Erythroblast (primary cell): ENCODE measurements around the gene TBXA2R.

Experiments used
- DNase-seq, 2 experiments: peaks; one replicate each; lab custom pipeline; 2025; lab: John Stamatoyannopoulos, UW
- GATA1 ChIP-seq: IDR thresholded peaks from 2 replicates; pipeline ENCODE4 v1.6.1; 2011; ENCODE audit warnings: low read depth, mild to moderate bottlenecking, control low read depth, low read length, moderate library complexity
- POLR2A ChIP-seq: IDR thresholded peaks from 2 replicates; pipeline ENCODE4 v1.6.1; 2011; ENCODE audit warnings: mild to moderate bottlenecking, low read length

Gene TBXA2R

GRCh38 chr19:3563709-3564524, 42.8 kb downstream of the TBXA2R start:
- TF ChIP-seq GATA1 (no peak), POLR2A (no peak)
- no peak for DNase-seq

DNA sequence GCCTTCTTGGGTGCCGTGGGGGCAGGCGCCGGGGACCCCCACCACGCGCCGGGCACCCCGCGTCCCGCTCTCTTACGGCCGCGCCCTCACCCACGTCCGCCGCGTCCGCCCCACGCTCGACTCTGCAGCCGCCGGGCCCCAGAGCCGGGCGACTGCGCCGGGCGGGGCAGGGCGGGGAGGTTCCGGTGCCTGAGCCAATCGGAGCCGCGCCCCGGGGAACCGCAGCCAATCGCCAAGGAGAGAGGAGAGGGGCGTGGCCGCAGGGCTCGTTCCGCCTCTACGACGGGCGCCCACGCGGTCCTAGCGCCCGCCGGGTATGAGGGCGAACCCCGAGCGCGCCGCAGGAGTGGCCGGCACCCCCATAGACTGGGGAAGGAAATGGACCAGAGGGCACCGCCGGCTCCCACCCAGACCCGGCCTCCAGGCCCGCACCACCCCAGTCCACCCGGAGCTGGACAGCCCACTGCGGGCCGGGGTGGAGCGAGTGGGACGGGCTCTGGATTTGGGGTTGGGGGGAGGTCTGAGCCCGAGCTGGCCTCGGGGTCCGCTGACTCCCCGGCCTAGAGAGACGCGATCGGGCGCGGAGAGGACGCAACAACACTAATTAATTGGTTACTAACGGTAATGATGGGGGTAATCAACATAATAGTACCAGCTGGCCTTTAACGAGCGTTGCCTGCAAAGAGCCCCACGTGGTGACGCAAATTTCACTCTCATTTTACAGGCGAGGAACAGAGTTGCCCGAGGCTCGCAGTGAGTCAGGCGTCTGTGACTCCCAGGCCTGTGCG, 49.0 kb downstream of the TBXA2R start, which contains the start of gene MFSD12:
Gene MFSD12, minus strand, starts transcription at position 126 of the 788 bp plus-strand sequence. CDS start 183 bp downstream, outside the sequence.
- TF ChIP-seq GATA1: no peak
- peak; percentile 43 for TF ChIP-seq POLR2A
- DNase-seq: peak; percentile 93 to 97

- TF ChIP-seq POLR2A: no peak
- TF ChIP-seq GATA1: no peak
- DNase-seq: peak in 1 of 2 experiments; percentile 64
Measured at GRCh38 chr19:3556978-3557460, 49.7 kb downstream of the TBXA2R start.

- no peak for DNase-seq
- TF ChIP-seq GATA1 (no peak), POLR2A (no peak)
Measured at GRCh38 chr19:3556423-3556977, 50.2 kb downstream of the TBXA2R start.

- DNase-seq: no peak
- TF ChIP-seq GATA1 (no peak), POLR2A (no peak)
Measured at GRCh38 chr19:3555653-3556422, 50.8 kb downstream of the TBXA2R start.

- TF ChIP-seq GATA1 (no peak), POLR2A (no peak)
- DNase-seq: no peak
Measured at GRCh38 chr19:3554254-3555083, 52.2 kb downstream of the TBXA2R start.

DNA sequence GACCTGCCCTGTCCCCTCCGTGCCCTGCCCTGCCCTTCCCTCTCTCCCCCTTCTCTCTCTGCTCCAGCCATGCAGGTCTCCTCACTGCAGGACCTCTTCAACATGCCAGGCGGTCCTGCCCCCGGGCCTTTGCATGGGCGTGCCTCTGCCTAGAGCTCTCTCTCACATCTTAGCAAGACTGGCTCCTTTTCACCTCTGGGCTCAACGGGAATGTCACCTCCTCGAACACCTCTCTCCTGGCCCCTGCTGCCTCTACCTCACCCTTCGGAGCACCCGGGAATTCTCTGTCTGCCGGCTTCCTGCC, 54.9 kb downstream of the TBXA2R start:
- TF ChIP-seq GATA1: no peak
- no peak for TF ChIP-seq POLR2A

GRCh38 chr19:3550947-3551791, 55.5 kb downstream of the TBXA2R start:
- TF ChIP-seq GATA1 (no peak), POLR2A (no peak)
- DNase-seq: no peak

More for the DNA sequence above, 54.9 kb downstream of the TBXA2R start:
- no peak for DNase-seq

DNA sequence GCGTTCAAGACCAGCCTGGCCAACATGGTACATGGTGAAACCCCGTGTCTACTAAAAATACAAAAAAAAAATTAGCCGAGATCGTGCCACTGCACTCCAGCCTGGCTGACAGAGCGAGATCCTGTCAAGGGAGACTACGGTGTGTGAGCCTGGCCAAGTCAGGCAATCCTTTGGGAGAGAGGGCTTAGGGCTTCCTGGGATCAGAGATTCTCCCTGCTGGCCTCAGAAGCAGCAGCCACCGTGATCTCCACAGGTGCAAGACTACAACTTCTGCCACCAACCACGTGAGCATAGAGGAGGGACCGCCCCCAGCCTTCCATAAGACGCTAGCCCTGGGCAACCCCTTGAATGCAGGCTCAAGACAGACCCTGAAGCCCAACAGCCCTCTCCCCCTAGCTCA, 56.9 kb downstream of the TBXA2R start:
- DNase-seq: no peak
- no peak for TF ChIP-seq GATA1
- TF ChIP-seq POLR2A: no peak

DNA sequence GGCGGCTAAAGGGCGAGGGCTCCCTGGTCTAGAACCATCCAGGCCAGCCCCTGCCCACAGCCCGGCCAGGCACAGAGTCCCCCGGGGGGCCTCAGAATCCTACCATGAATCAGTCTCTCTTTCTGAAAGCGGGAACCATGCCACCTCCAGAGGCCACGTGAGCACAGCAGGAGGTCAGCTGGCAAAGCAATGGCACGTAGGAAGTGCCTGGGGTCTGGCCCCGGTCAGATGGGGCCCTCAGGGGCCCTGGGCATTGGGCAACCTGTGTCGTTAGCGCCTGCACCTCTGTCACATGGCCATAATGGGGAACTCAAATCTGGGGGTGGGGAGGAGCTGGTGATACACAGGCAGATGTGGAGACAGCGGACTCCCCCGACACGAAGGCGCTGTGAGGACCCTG, 58.1 kb downstream of the TBXA2R start:
- TF ChIP-seq GATA1: no peak
- no peak for DNase-seq

GRCh38 chr19:3547767-3548282, 58.9 kb downstream of the TBXA2R start:
- no peak for DNase-seq
- TF ChIP-seq GATA1 (no peak), POLR2A (no peak)

DNA sequence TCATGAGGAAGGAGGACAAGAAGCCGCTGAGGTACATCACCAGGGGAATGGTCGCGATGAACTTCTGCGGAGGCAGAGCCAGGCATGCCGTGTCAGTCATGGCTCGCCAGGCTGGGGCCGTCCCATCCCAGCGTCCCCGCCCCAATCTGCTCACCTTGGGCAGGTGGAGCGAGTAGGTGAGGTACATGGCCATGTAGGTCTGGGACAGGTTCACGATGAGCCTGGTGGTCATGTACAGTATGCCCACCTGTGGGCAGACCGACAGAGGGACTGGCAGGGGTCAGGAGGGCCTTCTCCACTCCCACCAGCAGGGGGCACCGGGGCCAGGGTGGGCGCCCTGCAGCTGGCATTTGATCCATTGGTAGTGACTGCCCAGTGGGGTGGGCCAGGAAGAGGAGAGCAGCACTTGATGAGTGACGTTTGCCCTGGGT, 59.4 kb downstream of the TBXA2R start:
- TF ChIP-seq POLR2A: no peak
- no peak for TF ChIP-seq GATA1

More for the DNA sequence above, 59.4 kb downstream of the TBXA2R start:
- DNase-seq: peak; percentile 37 to 54
